NCI-H2107 (cell line): ENCODE results near the gene STK33.

Experiments
- DNase-seq: peaks from one replicate; lab custom pipeline; 2025; lab: John Stamatoyannopoulos, UW

Gene STK33

GRCh38 chr11:8415195-8415594, 178.8 kb downstream of the STK33 start:
- no peak for DNase-seq

GRCh38 chr11:8408151-8408941, 185.7 kb downstream of the STK33 start:
- DNase-seq, result peak; percentile 25

GRCh38 chr11:8403310-8403709, 190.7 kb downstream of the STK33 start:
- DNase-seq, result no peak

- DNase-seq, result no peak
These were observed 201.1 kb downstream of the STK33 start for GRCh38 chr11:8392886-8393285.

GRCh38 chr11:8392166-8392565, 201.9 kb downstream of the STK33 start:
- DNase-seq, result no peak

- DNase-seq, result no peak
These were observed 203.0 kb downstream of the STK33 start for GRCh38 chr11:8390851-8391612.

DNA sequence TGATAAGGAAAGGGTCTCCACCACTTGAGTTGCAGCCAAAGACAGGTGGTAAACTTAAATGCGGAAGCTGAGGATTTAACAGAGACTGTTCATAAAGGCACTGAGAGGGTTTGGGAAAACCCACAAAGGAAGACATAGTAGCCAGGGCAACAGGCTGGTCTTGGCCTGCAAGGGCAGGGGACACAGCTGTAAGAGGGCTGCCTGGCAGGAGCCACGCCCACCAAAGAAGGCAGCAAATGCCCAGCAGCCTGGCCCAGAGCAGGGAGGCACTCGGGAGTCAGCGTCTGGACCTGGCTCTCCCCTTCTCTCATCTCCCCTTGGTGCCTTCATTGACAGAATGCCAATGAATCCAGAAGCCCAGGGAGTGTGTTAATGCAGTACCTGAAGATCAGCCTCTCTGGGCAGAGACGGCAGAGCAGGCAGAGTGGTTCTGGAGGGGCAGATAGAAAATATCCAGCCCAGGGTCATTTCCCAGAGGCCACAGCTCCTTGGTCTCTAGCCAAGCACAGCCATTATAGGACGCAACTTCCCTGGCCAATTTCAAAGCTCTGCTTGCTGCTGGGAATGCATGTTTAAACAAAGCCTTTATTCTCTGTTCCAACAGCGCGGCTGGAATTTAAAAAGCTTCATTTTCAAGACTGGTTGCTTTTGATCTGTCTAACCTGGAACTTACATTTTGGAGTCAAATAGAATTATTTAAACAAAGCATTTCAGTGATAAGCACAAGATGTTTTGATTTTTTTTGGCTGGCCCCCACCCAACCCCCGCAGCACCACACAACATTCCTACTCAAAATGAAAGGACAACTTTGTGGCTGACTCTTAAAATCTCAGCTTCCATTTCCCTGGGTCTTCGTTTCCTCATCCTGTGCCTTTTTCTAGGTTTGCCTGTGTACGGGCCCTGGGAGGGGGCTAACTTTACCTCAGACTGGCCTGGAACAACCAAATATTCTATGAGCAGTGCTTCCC, 204.7 kb downstream of the STK33 start:
- no peak for DNase-seq

- DNase-seq, result no peak
These were observed 206.3 kb downstream of the STK33 start for GRCh38 chr11:8387693-8388092.

DNA sequence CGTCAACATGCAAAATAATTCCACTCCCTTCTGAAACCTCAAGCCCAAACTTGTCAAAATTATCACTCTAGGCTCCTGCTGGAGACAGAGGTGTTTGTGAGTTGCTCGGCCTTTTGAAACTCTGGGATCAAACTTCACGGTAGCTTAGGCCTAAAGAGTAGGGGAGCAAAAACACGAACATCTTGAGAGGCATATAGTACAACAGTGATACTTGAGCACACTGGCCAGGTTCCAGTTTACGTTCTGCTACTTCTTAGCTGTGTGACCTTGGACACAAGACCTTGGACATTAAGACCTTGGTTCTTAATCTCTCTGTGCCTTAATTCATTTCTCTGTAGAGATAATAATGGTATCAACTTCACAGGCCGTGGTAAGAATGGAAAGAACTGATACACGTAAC, 206.9 kb downstream of the STK33 start:
- no peak for DNase-seq

GRCh38 chr11:8386134-8386864, 207.7 kb downstream of the STK33 start:
- no peak for DNase-seq

DNA sequence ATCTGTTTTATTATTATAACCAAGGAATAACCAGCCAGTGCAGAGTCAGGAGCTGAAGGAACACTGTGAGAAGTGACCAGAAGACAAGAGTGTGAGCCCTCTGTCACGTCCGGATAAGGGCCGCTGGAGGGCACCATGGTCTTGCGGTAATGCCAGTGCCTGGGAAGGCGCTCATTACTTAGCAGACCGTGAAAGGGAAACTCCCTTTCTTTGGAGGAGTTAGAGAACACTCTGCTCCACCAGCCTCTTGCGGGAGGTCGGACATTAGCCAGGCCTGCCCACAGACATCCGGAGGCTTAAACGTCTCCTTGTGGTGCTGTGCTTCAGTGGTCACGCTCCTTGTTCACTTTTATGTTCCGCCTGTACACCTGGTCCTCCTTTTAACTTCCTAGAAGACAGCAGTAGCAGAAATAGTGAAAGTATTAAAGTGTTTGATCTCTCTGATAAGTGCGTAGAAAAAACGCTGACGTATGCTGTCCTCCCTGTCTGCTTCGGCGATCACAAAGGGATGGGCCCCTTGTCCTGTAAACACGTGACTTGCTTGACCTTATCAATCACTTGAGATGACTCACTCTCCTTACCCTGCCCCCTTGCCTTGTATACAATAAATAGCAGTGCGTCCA, 209.7 kb downstream of the STK33 start:
- no peak for DNase-seq

DNA sequence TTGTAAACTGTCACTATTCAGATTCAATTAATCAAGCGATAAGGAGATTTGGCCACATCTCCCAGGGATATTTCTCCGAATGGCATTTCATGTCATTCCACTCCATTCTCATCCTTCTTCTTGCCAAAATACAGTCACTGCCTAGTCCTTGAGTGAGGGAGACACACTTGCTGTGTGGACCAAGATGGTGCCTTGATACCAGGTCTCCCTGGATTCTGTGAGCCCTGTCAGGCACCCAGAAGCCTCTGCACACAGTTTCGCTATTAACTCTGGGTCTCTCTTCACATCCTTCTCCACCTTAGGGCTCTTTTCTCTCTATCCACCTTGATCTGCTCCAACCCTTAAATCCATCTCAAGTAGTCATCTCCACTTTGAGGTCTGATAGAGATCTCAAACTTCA, 210.4 kb downstream of the STK33 start:
- no peak for DNase-seq

DNA sequence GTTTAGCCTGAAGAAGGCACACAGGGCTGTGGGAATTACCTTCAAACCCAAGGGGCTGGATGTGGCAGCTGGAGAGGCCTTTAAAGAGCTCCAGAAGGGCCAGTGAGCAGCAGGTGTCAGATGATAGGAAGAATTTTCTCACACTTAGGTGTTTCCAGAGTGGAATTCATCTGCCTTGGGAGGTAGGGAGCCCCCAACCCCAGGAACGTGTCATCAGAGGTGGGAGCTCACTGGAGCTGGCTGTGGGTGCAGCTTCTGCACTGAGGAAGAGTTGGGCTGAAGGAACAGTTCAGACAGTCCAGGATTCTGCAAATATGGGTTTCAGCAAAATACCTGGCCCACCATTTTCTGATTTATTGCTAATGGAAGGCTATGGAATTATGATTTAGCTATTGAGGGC, 210.8 kb downstream of the STK33 start:
- no peak for DNase-seq

DNA sequence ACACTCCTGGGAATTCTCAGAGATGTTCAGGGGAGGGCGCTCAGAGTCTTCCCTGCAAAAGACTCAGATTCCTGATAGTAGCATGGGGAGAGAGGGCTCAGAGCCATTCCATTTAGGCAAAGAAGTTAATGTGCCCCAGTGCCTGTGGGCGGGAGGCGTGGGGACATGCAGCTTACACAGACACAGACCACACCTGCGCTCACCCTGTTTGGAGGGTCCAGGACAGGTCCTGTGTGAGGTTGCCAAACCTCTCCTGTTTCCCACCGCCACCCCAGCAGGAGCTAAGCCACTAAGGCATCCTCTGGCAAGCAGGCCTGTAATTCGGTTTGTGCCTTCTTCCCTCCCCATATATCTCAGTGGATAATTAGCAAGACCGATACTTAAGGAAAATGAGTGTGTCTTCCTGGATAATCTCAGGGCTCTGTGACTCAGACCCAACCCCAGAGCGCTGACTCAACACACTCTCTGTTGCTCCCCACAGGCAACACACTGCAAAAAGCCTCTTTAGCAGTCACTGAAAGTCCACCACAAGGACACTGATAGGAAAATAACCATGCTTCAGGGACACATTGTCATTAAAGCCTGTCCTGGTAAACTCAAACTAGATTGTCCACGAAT, 211.5 kb downstream of the STK33 start:
- no peak for DNase-seq

GRCh38 chr11:8381871-8382396, 212.1 kb downstream of the STK33 start:
- no peak for DNase-seq

DNA sequence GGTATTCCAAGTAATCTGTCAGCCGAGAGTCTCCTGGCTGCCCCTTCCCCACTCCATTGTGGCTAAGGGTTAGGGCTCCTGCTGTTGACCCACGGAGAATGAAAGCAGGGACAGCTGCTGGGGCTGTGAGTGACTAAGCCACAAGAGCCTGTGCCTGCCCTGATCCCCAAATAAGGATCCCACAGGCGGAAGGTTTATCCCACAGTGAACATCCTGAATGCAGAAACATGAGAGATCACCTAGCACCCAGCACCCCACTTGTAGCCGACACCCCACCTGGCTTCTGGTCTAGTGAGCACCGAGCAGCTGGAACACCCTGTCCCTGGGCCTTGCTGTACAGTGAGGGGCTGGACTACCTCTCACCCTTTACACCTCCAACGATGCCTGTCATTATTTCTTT, 212.7 kb downstream of the STK33 start:
- DNase-seq, result no peak

DNA sequence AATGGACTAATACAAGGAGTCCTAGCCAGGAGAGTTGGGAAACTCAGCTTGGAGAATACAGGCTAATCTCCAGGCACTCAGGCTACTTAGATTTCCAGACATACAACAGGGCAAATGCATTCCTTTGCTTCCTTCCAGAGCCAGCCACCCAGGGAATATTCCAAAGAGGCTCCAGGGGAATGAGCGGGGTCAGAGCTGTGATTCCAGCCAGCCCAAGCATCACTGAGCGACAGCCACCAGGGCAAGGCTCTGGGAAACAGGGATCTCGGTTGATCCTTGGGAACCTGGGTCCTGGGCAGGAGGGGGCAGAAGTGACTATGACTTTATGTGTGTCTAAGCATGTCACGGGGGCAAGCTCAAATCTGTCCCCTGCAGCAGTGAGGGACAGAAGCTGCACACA, 218.1 kb downstream of the STK33 start:
- no peak for DNase-seq

- no peak for DNase-seq
These were observed 218.6 kb downstream of the STK33 start for GRCh38 chr11:8375460-8375859.

- DNase-seq, result no peak
These were observed 219.3 kb downstream of the STK33 start for GRCh38 chr11:8374716-8375115.
